ENCODE results near the gene CTSF.
"Not testable (repeated sequence)": the region's sequence is repeated elsewhere in the genome, so short reads cannot be mapped to it uniquely, and the experiment has no call there.

The CTSF gene

DNA sequence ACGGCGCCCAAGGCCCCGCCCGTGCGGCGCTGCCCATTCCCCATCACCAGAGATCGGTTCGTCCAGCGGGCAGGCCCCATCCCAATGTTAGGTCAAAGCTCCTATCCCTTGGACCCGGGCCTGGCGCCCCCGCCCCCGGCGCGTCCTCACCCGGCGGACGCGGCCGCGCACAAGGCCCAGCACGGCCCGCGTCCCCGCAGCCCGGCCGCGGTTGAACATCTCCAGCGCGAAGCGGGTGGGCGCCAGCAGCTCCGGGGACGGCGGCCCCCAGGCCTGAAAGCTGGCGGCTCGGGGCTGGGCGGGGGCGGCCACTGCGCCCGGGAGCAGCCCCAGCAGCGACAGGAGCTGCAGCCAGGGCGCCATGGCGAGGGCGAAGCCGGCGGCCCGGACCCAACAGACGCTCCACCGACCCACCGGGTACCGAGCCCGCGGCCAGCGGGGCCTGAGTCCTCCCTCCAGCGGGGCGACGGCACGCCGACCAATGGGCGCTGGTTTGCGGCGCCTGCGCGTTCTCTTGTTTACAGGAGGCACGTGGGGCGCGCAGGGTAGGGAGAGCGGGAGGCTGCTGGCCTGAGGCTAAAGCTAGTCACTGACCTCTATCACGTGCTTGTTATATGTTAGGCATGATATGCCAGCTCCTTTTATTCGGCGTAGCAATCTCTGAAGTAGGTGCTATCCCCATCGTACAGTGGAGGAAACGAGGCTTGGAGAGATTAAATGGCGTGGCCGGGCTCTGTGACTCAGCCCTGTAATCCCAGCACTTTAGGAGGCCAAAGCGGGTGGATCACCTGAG, at the start of gene CTSF:
TSS of gene CTSF (minus strand) at position 483 of the 793 bp plus-strand sequence. CDS start at position 363, 120 bp downstream.
- Histone ChIP-seq H3K27me3 (ENCODE audit: low read depth) (no peaks in the 10 kb centered on the region), H3K4me1 (peaks cover 43% of the 10 kb centered on the region), H3K4me3 (peak within 1 kb of the TSS; percentile 23), H3K9me3 (no peaks in the 10 kb centered on the region), H3K36me3 (replicated peaks) (no peaks in the 10 kb centered on the region; the same call in none of the 2 replicates)
- in situ Hi-C loops (cut with MboI; ENCODE audit: low sequenced_read_pairs): no loop called here
- DNase-seq (ENCODE audit: low spot score in 2 of 2): peak; percentile 75 to 91

DNA sequence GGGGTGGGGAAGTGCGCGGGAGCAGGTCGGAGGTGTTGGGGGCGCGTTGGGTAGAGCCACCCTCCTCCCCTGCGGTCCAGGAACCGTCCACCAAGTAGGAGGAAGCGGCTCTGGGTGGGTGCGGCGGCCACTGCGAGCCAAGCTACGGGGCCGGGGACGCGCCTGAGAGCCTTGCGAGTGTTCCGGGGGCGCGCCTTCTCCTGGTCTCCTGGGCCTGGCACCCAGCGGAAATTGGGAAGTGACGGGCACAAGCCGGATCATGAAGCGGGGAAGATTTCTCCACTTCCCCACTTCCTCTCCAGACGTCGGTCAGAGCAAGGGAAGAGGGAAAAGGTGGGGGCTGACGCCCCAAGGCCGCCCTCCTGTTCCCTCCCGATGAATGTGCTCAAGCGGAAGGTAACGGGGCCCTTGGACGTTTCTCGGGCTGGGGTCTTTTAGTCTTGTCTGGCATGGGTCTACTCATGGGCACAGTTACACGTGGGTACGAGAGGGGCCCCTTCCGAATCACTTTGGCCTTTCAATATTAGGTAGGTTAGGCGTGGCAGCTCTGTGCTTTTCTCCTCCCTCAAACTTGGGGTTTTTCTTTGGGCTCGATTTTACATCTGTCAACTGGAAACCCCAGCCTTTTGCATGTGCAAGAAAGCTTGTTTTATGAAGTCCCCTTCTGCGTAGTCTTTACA, 48.9 kb upstream of the CTSF start:
- Histone ChIP-seq H3K4me1 (peaks cover 23% of the 10 kb centered on the region), H3K36me3 (replicated peaks) (peaks cover 52% of the 10 kb centered on the region), H3K4me3 (peak overlapping the region; percentile 100), H3K27me3 (ENCODE audit: low read depth) (no peaks in the 10 kb centered on the region), H3K9me3 (no peaks in the 10 kb centered on the region)
- DNase-seq (ENCODE audit: low spot score in 2 of 2): no peak
- in situ Hi-C loops (cut with MboI; ENCODE audit: low sequenced_read_pairs): no loop called here

DNA sequence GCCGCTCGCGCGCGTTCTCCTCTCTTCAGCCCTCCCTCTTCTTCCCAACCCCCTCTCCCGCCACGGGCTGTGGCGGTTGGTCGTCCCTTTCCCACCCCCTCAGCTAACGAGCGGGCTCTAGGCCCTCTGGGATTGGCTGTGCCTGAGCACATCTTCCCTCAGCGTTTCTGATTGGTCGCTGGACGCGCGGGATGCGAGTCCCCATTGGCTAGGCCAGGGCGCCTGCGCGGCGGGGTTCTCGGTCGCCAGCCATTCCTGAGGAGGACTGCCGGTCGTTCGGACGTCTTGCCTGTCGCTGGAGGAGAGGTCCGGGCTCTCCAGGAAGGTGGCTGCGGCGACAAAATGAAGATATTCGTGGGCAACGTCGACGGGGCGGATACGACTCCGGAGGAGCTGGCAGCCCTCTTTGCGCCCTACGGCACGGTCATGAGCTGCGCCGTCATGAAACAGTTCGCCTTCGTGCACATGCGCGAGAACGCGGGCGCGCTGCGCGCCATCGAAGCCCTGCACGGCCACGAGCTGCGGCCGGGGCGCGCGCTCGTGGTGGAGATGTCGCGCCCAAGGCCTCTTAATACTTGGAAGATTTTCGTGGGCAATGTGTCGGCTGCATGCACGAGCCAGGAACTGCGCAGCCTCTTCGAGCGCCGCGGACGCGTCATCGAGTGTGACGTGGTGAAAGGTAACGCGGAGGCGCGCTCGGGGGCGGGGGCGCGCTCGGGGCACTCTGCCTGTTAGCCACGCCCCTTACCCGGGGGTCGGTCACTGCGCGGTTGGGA, 48.2 kb upstream of the CTSF start, which contains the start of gene RBM14:
TSS of gene RBM14 (plus strand) at position 252 of the 776 bp plus-strand sequence. CDS start at position 343, 91 bp downstream.
- peaks cover 22% of the 10 kb centered on the region for H3K4me1 ChIP-seq

DNA sequence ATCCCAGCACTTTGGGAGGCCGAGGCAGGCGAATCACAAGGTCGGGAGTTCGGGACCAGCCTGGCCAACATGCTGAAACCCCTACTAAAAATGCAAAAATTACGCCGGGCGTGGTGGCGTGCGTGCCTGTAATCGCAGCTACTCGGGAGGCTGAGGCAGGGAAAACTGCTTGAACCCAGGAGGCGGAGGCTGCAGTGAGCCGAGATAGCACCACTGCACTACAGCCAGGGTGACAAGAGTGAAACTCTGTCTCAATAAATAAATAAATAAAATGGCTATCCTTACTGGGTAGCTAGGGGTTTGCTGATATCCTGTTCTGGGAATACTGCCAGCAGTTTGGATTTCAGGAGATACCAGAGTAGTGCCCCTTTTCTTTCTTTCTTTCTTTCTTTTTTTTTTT, 45.7 kb upstream of the CTSF start:
- DNase-seq (ENCODE audit: low spot score in 2 of 2): no peak
- H3K4me3 ChIP-seq: no peak overlapping the region
- no peaks in the 10 kb centered on the region for H3K9me3 ChIP-seq
- in situ Hi-C loops (cut with MboI; ENCODE audit: low sequenced_read_pairs): no loop called here
- peaks cover 24% of the 10 kb centered on the region for H3K36me3 ChIP-seq (replicated peaks)
- H3K27me3 ChIP-seq (ENCODE audit: low read depth): no peaks in the 10 kb centered on the region
- peaks cover 10% of the 10 kb centered on the region for H3K4me1 ChIP-seq

More for the DNA sequence above, 48.2 kb upstream of the CTSF start, which contains the start of gene RBM14:
- H3K9me3 ChIP-seq: no peaks in the 10 kb centered on the region
- H3K36me3 ChIP-seq (replicated peaks): peaks cover 47% of the 10 kb centered on the region
- H3K27me3 ChIP-seq (ENCODE audit: low read depth): no peaks in the 10 kb centered on the region
- H3K4me3 ChIP-seq: peak within 1 kb of the TSS; percentile 100
- in situ Hi-C loops (cut with MboI; ENCODE audit: low sequenced_read_pairs): no loop called here
- DNase-seq (ENCODE audit: low spot score in 2 of 2): peak; percentile 98 to 100

DNA sequence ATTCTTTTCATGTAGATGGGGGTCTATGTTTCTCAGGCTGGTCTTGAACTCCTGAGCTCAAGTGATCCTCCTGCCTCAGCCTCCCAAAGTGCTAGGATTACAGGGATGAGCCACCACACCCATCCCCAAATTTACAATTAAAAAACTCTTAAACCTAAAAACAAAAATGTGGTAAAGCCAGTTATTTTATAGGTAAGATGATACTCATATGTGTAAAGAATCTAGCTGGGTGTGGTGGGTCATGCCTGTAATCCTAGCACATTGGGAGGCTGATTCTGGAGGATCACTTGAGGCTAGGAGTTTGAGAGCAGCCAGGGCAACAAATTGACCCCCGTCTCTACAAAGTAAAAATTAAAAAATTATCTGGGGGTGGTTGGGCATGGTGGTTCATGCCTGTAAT, 44.1 kb upstream of the CTSF start:
- Histone ChIP-seq H3K9me3 (no peaks in the 10 kb centered on the region), H3K27me3 (ENCODE audit: low read depth) (no peaks in the 10 kb centered on the region), H3K4me1 (peaks cover 6% of the 10 kb centered on the region), H3K36me3 (replicated peaks) (peaks cover 9% of the 10 kb centered on the region), H3K4me3 (no peak overlapping the region)
- in situ Hi-C loops (cut with MboI; ENCODE audit: low sequenced_read_pairs): no loop called here
- no peak for DNase-seq (ENCODE audit: low spot score in 2 of 2)

DNA sequence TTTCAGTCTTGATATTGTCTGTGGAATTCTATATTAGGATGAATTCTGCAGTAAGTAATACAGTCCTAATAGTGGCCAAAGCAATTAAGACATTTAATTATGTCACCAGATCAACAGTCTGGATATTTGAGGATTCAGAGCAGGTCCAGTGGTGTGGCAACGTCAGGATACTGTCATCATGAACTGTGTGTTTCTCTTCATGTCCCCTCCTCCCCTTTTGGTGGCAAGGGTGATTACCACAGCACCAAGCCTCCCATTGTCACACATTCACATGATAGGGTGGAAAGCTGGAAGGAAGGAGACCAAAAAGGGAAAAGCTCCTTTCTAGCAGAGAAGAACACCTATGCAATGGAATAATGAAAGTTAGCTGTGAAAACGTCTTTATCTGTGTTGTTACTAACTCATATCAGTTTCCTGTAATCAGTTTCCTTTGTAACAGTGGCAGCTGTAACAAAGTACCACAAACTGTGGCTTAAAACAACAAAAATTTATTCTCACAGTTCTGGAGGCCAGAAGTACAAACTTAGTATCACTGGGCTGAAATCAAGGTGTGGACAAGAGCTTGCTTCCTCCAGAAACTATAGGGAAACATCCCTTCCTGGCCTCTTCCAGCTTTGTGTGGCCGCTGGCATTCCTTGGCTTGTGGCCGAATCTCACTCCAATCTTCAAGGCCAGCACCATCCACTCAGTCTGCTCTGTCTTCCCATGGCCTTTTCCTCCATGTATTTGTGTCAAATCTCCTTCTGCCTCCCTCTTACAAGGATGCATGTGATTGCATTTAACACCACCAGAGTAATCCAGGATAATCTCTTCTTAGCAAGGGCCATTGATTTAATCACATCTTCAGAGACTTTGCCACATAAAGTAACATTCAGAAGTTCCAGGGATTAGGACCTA, 41.6 kb upstream of the CTSF start:
- no peak overlapping the region for H3K4me3 ChIP-seq
- in situ Hi-C loops (cut with MboI; ENCODE audit: low sequenced_read_pairs): no loop called here
- H3K4me1 ChIP-seq: no peaks in the 10 kb centered on the region
- no peak for DNase-seq (ENCODE audit: low spot score in 2 of 2)
- no peaks in the 10 kb centered on the region for H3K9me3 ChIP-seq
- H3K27me3 ChIP-seq (ENCODE audit: low read depth): no peaks in the 10 kb centered on the region
- peaks cover 11% of the 10 kb centered on the region for H3K36me3 ChIP-seq (replicated peaks)

DNA sequence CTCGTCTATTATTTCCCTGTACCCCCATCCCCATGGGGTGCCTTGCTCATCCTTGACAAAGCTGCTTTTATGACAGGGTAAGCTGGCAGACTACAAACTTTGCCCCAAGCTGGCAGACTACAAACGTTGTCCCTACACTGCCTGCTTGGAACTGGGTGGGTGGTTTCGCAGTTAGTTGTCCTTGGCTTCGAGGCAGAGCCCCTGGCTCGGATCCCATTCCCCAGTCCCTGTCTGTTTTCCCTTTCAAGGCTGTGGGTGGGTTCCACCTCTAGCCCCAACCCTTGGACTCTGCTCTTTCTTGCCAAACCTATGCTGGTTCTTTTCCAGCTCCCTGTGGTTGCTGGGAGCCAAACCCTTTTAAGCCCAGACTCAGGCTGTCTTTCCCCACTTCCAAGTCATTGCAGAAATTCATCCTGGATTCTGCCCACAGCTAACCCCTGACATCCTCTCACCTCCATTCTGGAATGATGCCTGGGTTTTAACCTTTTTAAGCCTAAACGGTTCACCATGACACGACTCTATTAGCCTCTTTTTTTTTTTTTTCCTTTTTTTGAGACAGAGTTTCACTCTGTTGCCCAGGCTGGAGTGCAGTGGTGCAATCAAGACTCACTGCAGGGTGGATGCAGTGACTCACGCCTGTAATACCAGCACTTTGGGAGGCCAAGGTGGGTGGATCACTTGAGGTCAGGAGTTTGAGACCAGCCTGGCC, 38.9 kb upstream of the CTSF start:
- no peak for DNase-seq (ENCODE audit: low spot score in 2 of 2)
- no peaks in the 10 kb centered on the region for H3K9me3 ChIP-seq
- H3K4me1 ChIP-seq: no peaks in the 10 kb centered on the region
- H3K27me3 ChIP-seq (ENCODE audit: low read depth): no peaks in the 10 kb centered on the region
- peaks cover 18% of the 10 kb centered on the region for H3K36me3 ChIP-seq (replicated peaks)
- H3K4me3 ChIP-seq: no peak overlapping the region
- in situ Hi-C loops (cut with MboI; ENCODE audit: low sequenced_read_pairs): no loop called here

DNA sequence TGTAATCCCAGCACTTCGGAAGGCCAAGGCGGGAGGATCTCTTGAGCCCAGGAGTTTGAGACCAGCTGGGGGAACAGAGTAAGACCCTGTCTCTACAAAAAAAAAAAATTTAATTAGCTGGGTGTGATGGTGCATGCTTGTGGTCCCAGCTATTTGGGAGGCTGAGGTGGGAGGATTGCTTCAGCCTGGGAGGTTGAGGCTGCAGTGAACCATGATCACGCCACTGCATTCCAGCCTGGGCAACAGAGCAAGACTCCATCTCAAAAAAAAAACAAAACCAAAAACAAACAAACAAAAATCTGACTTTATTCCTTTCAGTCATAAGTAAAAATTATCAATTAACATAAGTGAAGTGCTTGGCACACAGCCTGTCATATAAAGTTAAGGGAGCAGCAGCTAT, 38.2 kb upstream of the CTSF start:
- in situ Hi-C loops (cut with MboI; ENCODE audit: low sequenced_read_pairs); H3K4me1 ChIP-seq; H3K4me3 ChIP-seq; H3K27me3 ChIP-seq (ENCODE audit: low read depth); DNase-seq (ENCODE audit: low spot score in 2 of 2); H3K9me3 ChIP-seq: not testable (repeated sequence)
- peaks cover 18% of the 10 kb centered on the region for H3K36me3 ChIP-seq (replicated peaks)

DNA sequence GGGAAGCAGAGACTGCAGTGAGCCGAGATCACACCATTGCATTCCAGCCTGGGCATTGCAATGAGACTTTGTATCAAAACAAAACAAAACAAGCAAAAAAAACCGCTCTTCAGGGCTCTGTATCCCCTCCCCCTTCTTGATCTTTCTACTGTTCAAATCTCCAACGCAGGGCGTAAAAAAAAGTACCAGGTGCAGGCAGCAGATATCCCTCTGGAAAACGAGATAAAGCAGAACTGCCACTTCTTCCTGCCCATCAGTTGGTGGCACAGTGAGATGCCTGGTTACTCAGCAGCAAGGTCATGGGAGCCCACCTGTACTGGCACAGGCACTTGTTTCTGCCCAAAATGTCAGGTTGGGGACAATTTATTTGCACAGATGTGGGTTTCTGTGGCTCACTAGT, 35.7 kb upstream of the CTSF start:
- Histone ChIP-seq H3K9me3 (no peaks in the 10 kb centered on the region), H3K4me1 (no peaks in the 10 kb centered on the region), H3K27me3 (ENCODE audit: low read depth) (no peaks in the 10 kb centered on the region), H3K36me3 (replicated peaks) (peaks cover 32% of the 10 kb centered on the region), H3K4me3 (no peak overlapping the region)
- DNase-seq (ENCODE audit: low spot score in 2 of 2): no peak
- in situ Hi-C loops (cut with MboI; ENCODE audit: low sequenced_read_pairs): no loop called here

DNA sequence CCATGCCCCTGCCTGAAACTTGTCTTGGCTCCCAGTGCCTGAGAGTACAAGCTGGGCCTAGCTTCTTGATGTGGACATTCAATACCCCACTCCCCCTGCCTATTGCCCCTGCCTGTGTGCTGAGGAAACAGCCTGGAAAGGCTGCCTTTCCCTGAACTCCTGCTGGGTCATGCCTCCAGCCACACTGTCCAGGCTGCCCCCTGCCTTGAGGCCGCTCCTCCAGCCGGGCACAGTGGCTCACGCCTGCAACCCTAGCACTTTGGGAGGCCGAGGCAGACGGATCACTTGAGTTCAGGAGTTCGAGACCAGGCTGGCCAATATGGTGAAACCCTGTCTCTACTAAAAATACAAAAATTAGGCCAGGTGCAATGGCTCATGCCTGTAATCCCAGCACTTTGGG, 34.7 kb upstream of the CTSF start:
- no peaks in the 10 kb centered on the region for H3K9me3 ChIP-seq
- peaks cover 35% of the 10 kb centered on the region for H3K36me3 ChIP-seq (replicated peaks)
- H3K4me3 ChIP-seq: no peak overlapping the region
- in situ Hi-C loops (cut with MboI; ENCODE audit: low sequenced_read_pairs): no loop called here
- no peaks in the 10 kb centered on the region for H3K4me1 ChIP-seq
- DNase-seq (ENCODE audit: low spot score in 2 of 2): no peak
- no peaks in the 10 kb centered on the region for H3K27me3 ChIP-seq (ENCODE audit: low read depth)

DNA sequence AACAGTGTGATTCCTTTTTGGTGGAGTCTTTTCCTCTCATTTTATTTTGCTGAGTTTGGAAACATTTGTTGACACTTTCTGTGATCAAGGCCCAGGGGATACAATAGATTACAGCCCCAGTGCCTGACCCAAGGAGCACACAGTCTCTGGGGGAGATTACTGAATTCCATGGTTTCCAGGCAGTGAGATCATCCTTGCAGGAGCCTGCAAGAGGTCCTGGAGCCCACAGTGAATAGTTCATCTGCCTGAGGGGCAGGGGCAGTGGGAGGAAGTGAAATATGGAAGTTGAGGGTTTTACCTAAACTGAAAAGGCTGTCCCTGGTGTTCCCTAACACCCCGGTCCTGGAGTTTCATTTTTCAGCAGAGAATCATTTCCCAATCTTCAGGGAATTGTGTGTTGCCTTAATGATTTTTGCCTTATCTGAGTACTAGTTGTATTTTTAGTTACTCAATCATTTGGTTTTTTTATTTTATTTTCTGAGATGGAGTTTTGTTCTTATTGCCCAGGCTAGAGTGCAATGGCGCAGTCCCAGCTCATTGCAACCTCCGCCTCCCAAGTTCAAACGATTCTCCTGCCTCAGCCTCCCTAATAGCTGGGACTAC, 32.3 kb upstream of the CTSF start:
- Histone ChIP-seq H3K36me3 (replicated peaks) (peaks cover 30% of the 10 kb centered on the region), H3K9me3 (no peaks in the 10 kb centered on the region), H3K4me3 (no peak overlapping the region), H3K4me1 (no peaks in the 10 kb centered on the region), H3K27me3 (ENCODE audit: low read depth) (no peaks in the 10 kb centered on the region)
- in situ Hi-C loops (cut with MboI; ENCODE audit: low sequenced_read_pairs): no loop called here
- DNase-seq (ENCODE audit: low spot score in 2 of 2): no peak

DNA sequence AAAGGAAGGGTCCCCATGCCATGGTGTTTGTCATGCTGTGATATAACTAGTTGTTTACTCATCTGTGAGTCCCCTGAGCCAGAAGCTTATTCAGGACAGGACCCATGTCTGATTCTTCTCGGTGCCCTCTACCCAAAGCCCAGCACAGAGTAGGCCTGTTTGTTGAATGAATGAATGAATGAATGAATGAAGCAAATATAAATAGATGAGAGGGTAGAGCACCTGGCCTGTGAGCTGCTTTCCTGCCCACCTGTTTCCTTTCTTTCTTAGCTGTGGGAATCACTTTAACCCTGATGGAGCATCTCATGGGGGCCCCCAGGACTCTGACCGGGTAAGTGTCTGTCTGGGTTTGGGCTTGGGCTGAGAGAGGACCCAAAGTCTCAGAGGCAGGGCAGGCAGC, 31.8 kb upstream of the CTSF start:
- Histone ChIP-seq H3K4me3 (no peak overlapping the region), H3K27me3 (ENCODE audit: low read depth) (no peaks in the 10 kb centered on the region), H3K36me3 (replicated peaks) (peaks cover 25% of the 10 kb centered on the region), H3K4me1 (no peaks in the 10 kb centered on the region; the same call in none of the 2 replicates), H3K9me3 (no peaks in the 10 kb centered on the region)
- DNase-seq (ENCODE audit: low spot score in 2 of 2): no peak
- in situ Hi-C loops (cut with MboI; ENCODE audit: low sequenced_read_pairs): no loop called here

Measured in HAP-1 (cell line).